Bronchial epithelial cell (primary cell): ENCODE data around the gene CTCF. TPM values are rescaled to one million over a fixed set of nuclear protein-coding genes. Genes with fewer than 3 reads are reported as not detected.
A peak's percentile ranks its signal among the peaks of the same experiment; 100 is the strongest.

Experiments
- DNase-seq: peaks from one replicate; pipeline ENCODE4 v3.0.0-alpha.2; 2010; ENCODE audit warnings: low read depth
- FAIRE-seq: peaks from 2 replicates; lab custom pipeline; 2011; peaks lifted over from hg19 to GRCh38; lab: Jason Lieb, UNC
- H3K27me3 ChIP-seq: 2 replicates; pipeline ENCODE4 v1.5.1; 2011; ENCODE audit warnings: low read length; ENCODE audit not compliant: control insufficient read depth, insufficient read depth
- H3K36me3 ChIP-seq: 2 replicates; pipeline ENCODE4 v1.5.1; 2011; ENCODE audit warnings: low read length; ENCODE audit not compliant: control insufficient read depth, insufficient read depth
- H3K4me3 ChIP-seq: 2 replicates; pipeline ENCODE4 v1.5.1; 2011; ENCODE audit warnings: mild to moderate bottlenecking, low read depth, low read length, control low read depth
- CTCF ChIP-seq: IDR thresholded peaks from 2 replicates; pipeline ENCODE4 v1.5.1; 2011; ENCODE audit warnings: mild to moderate bottlenecking, moderate library complexity, low read length, control low read depth, inconsistent platforms; ENCODE audit not compliant: insufficient read depth, severe bottlenecking
- total RNA-seq: library from RNA; depleted of rRNA; stranded (reverse); fragments of >200 nt; gene quantifications from 2 replicates; pipeline ENCODE4 v1.2.1, GENCODE V29; 2014

The CTCF gene
- total RNA-seq, 1 donor from 2014 or later, result 21.1 TPM

GRCh38 chr16:67648088-67648763 is 85.9 kb downstream of the CTCF start:
- Histone ChIP-seq H3K4me3 (no peak overlapping the region), H3K36me3 (no peaks in the 10 kb centered on the region), H3K27me3 (peaks cover 49% of the 10 kb centered on the region)
- no peak for TF ChIP-seq CTCF
- FAIRE-seq, result no peak
- DNase-seq, result no peak

- no peak for DNase-seq
- H3K36me3 ChIP-seq, result no peaks in the 10 kb centered on the region
- FAIRE-seq, result peak; percentile 50
- no peak for TF ChIP-seq CTCF
- peaks cover 51% of the 10 kb centered on the region for H3K27me3 ChIP-seq
- no peak overlapping the region for H3K4me3 ChIP-seq
Measured at GRCh38 chr16:67648764-67649407, 86.6 kb downstream of the CTCF start.

- H3K27me3 ChIP-seq, result peaks cover 51% of the 10 kb centered on the region
- no peak overlapping the region for H3K4me3 ChIP-seq
- DNase-seq (no peak), FAIRE-seq (no peak)
- no peaks in the 10 kb centered on the region for H3K36me3 ChIP-seq
- no peak for TF ChIP-seq CTCF
Measured at GRCh38 chr16:67649494-67649931, 87.2 kb downstream of the CTCF start.

GRCh38 chr16:67650023-67650422 is 87.7 kb downstream of the CTCF start:
- Histone ChIP-seq H3K27me3 (peaks cover 54% of the 10 kb centered on the region), H3K4me3 (no peak overlapping the region), H3K36me3 (no peaks in the 10 kb centered on the region)
- no peak for TF ChIP-seq CTCF
- no peak for DNase-seq
- FAIRE-seq, result no peak

- DNase-seq (no peak), FAIRE-seq (no peak)
- Histone ChIP-seq H3K4me3 (no peak overlapping the region), H3K27me3 (peaks cover 48% of the 10 kb centered on the region), H3K36me3 (no peaks in the 10 kb centered on the region)
- TF ChIP-seq CTCF, result no peak
Measured at GRCh38 chr16:67651039-67651438, 88.7 kb downstream of the CTCF start.
